ENCODE measurements around the gene TRMU. TPM values are rescaled to one million over a fixed set of nuclear protein-coding genes. Genes with fewer than 3 reads are reported as not detected.
"Not testable (repeated sequence)": the region's sequence is repeated elsewhere in the genome, so short reads cannot be mapped to it uniquely, and the experiment has no call there.

TRMU gene
- total RNA-seq, 2 experiments from 2014 or later, result 87.2 to 98.1 TPM

- TF ChIP-seq, protein P1, sequence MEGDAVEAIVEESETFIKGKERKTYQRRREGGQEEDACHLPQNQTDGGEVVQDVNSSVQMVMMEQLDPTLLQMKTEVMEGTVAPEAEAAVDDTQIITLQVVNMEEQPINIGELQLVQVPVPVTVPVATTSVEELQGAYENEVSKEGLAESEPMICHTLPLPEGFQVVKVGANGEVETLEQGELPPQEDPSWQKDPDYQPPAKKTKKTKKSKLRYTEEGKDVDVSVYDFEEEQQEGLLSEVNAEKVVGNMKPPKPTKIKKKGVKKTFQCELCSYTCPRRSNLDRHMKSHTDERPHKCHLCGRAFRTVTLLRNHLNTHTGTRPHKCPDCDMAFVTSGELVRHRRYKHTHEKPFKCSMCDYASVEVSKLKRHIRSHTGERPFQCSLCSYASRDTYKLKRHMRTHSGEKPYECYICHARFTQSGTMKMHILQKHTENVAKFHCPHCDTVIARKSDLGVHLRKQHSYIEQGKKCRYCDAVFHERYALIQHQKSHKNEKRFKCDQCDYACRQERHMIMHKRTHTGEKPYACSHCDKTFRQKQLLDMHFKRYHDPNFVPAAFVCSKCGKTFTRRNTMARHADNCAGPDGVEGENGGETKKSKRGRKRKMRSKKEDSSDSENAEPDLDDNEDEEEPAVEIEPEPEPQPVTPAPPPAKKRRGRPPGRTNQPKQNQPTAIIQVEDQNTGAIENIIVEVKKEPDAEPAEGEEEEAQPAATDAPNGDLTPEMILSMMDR (IDR thresholded peaks at IDR 0.05), result no peak
- Mint-ChIP-seq H3K4me3 (no peak overlapping the region), H3K4me1 (ENCODE audit: low read depth) (peaks cover 15% of the 10 kb centered on the region), H3K27me3 (peaks cover 4% of the 10 kb centered on the region), H3K9me3 (no peaks in the 10 kb centered on the region), H3K27ac (no peak overlapping the region), H3K36me3 (ENCODE audit: low read depth) (peaks cover 36% of the 10 kb centered on the region)
- ChIA-PET CTCF (interaction anchor here (0.9 kb wide), 1 partner anchor 9 kb away, joined by 3 read pairs; no protein-coding TSS in a partner anchor), POLR2A (no interaction called here)
- intact Hi-C loops (cut with micrococcal nuclease), result no loop called here
- DNase-seq (no peak), ATAC-seq (no peak)
Measured at GRCh38 chr22:46303347-46303965, 32.1 kb upstream of the TRMU start.

- Mint-ChIP-seq H3K9me3 (no peaks in the 10 kb centered on the region), H3K4me3 (no peak overlapping the region), H3K36me3 (ENCODE audit: low read depth) (peaks cover 24% of the 10 kb centered on the region), H3K4me1 (ENCODE audit: low read depth) (peaks cover 11% of the 10 kb centered on the region), H3K27ac (no peak overlapping the region), H3K27me3 (no peaks in the 10 kb centered on the region)
- ChIA-PET CTCF (interaction anchor here (0.8 kb wide), 1 partner anchor 302 kb away, joined by 3 read pairs; no protein-coding TSS in a partner anchor), POLR2A (interaction anchor here (0.9 kb wide), 1 partner anchor 12 kb away, joined by 3 read pairs; the partner anchor contains the start of gene GTSE1)
- TF ChIP-seq, protein P1 (IDR thresholded peaks at IDR 0.05), result no peak
- ATAC-seq (no peak), DNase-seq (no peak)
- intact Hi-C loops (cut with micrococcal nuclease), result no loop called here
Measured at GRCh38 chr22:46308283-46308988, 27.1 kb upstream of the TRMU start.

DNA sequence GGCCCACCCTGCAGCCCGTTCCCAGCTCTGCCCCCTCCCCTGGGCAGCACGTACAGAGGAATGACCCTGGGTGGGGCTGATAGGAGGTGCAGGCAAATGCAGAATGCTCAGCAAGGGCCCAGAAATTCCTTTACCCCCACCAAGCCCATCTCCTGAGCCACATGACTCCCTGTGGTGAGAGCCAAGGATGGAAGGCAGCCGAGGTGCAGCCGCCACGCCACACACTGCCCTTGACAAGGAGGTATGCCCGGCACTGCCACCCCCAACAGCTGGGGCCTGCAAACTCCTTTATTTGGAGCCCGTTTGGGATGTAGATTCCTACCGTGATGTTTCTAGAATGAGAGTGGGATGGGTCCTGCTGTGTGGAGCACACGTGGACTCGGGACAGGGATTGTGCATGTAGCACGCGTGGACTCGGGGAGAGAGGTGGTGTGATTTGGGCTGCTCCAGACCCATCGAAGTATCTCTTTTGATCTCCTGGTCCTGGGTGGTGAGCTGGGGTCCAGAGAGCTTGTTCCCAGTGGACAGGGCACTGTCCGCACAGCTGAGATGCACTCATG lies 25.9 kb upstream of the TRMU start:
- H3K4me3 Mint-ChIP-seq, result no peak overlapping the region
- H3K36me3 Mint-ChIP-seq (ENCODE audit: low read depth), result peaks cover 28% of the 10 kb centered on the region
- H3K27me3 Mint-ChIP-seq, result no peaks in the 10 kb centered on the region
- TF ChIP-seq, protein P1 (IDR thresholded peaks at IDR 0.05), result no peak
- CTCF ChIA-PET, result interaction anchor here (0.6 to 1.2 kb wide), 3 partner anchors 188 to 304 kb away, joined by 3 to 5 read pairs (median 3); no protein-coding TSS in a partner anchor
- H3K27ac Mint-ChIP-seq, result no peak overlapping the region
- ATAC-seq (no peak), DNase-seq (no peak)
- no peaks in the 10 kb centered on the region for H3K9me3 Mint-ChIP-seq
- peaks cover 9% of the 10 kb centered on the region for H3K4me1 Mint-ChIP-seq (ENCODE audit: low read depth)
- POLR2A ChIA-PET, result interaction anchor here (0.9 kb wide), 1 partner anchor 13 kb away, joined by 3 read pairs; the partner anchor contains the start of gene GTSE1
- intact Hi-C loops (cut with micrococcal nuclease), result no loop called here

GRCh38 chr22:46312056-46312455 lies 23.5 kb upstream of the TRMU start:
- TF ChIP-seq, protein P1 (IDR thresholded peaks at IDR 0.05), result no peak
- H3K36me3 Mint-ChIP-seq (ENCODE audit: low read depth), result peaks cover 33% of the 10 kb centered on the region
- intact Hi-C loops (cut with micrococcal nuclease), result no loop called here
- DNase-seq, result no peak
- no peak overlapping the region for H3K27ac Mint-ChIP-seq
- H3K4me1 Mint-ChIP-seq (ENCODE audit: low read depth), result peaks cover 4% of the 10 kb centered on the region
- POLR2A ChIA-PET, result interaction anchor here (0.9 kb wide), 1 partner anchor 242 kb away, joined by 3 read pairs; no protein-coding TSS in a partner anchor
- CTCF ChIA-PET, result interaction anchor here (0.8 to 2.9 kb wide), 6 partner anchors 9 to 306 kb away, joined by 3 to 11 read pairs (median 4); no protein-coding TSS in a partner anchor
- no peaks in the 10 kb centered on the region for H3K27me3 Mint-ChIP-seq
- no peaks in the 10 kb centered on the region for H3K9me3 Mint-ChIP-seq
- H3K4me3 Mint-ChIP-seq, result no peak overlapping the region
- ATAC-seq, result no peak

- H3K4me3 Mint-ChIP-seq; H3K9me3 Mint-ChIP-seq; H3K27me3 Mint-ChIP-seq; H3K27ac Mint-ChIP-seq; ATAC-seq; POLR2A ChIA-PET; H3K4me1 Mint-ChIP-seq (ENCODE audit: low read depth); intact Hi-C loops (cut with micrococcal nuclease); DNase-seq: not testable (repeated sequence)
- CTCF ChIA-PET, result interaction anchor here (0.9 to 2.9 kb wide), 4 partner anchors 8 to 196 kb away, joined by 3 to 11 read pairs (median 4); no protein-coding TSS in a partner anchor
- peaks cover 37% of the 10 kb centered on the region for H3K36me3 Mint-ChIP-seq (ENCODE audit: low read depth)
Measured at GRCh38 chr22:46312848-46313247, 22.7 kb upstream of the TRMU start.
